ENCODE measurements around the gene HPGD.
"Not testable (repeated sequence)": the region's sequence is repeated elsewhere in the genome, so short reads cannot be mapped to it uniquely, and the experiment has no call there.

Gene HPGD

DNA sequence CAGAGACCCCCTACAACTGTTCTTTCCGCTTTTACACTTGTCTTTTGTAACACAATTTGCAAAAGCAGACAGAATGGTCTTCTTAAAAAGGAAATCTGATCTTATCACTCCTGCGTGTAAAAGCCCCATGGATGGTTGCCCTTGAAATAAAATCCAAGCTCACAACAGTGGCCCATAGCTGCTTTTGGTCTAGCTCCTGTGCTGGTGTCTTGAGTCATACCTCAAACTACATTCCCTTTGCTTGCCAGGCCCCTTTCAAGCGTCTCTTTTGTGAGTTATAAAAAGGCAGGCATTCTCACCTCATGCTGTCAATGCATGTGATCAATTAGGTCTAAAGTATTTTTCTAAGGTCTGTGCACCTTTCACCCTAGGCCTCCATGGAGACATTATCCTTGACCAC lies 27.6 kb downstream of the HPGD start:
- Histone ChIP-seq H4K91ac (ENCODE audit: low read length) (no peak overlapping the region), H2AK5ac (ENCODE audit: low read length, severe bottlenecking) (no peak overlapping the region), H3K36me3 (ENCODE audit: control insufficient read depth in 1 of 2, insufficient read depth in 2 of 2, low read depth in 1 of 2, low read length in 2 of 2) (no peaks in the 10 kb centered on the region), H3K18ac (ENCODE audit: low read depth in 1 of 2, low read length in 2 of 2) (no peak overlapping the region), H2BK120ac (ENCODE audit: low read depth, low read length) (no peak overlapping the region), H4K8ac (ENCODE audit: low read length) (no peak overlapping the region), H3K4me2 (ENCODE audit: low read length, poor library complexity, severe bottlenecking) (no peak overlapping the region), H2BK15ac (ENCODE audit: low read depth, poor library complexity, severe bottlenecking) (no peak overlapping the region), H3K4me1 (ENCODE audit: control insufficient read depth, insufficient read depth, low read depth, low read length) (no peaks in the 10 kb centered on the region), H2BK5ac (ENCODE audit: low read depth, low read length, poor library complexity, severe bottlenecking) (no peak overlapping the region), H3K23ac (ENCODE audit: low read length in 2 of 2) (no peak overlapping the region), H3K14ac (ENCODE audit: low read length in 2 of 2) (no peak overlapping the region), H3K27ac (ENCODE audit: low read length, poor library complexity, severe bottlenecking) (no peak overlapping the region), H2AFZ (ENCODE audit: low read depth, low read length) (no peak overlapping the region), H3K27me3 (ENCODE audit: control insufficient read depth in 1 of 2, insufficient read depth in 1 of 2, low read length in 2 of 2) (no peaks in the 10 kb centered on the region), H3K9ac (ENCODE audit: low read length) (no peak overlapping the region), H3K79me1 (replicated peaks; ENCODE audit: low read length, poor library complexity, severe bottlenecking) (no peaks in the 10 kb centered on the region), H3K4me3 (ENCODE audit: insufficient read depth in 1 of 2, low read depth in 1 of 2, low read length in 2 of 2) (no peak overlapping the region), H2BK12ac (ENCODE audit: low read length in 2 of 2) (no peak overlapping the region), H3K9me3 (ENCODE audit: control insufficient read depth, low read length) (no peaks in the 10 kb centered on the region), H3K4ac (ENCODE audit: low read depth in 1 of 2, low read length in 2 of 2) (peak overlapping the region in 1 of 2 experiments; percentile 7)
- DNase-seq, result no peak
- WGBS, result 81% methylated on average over 2 of the region's 3 CpGs

DNA sequence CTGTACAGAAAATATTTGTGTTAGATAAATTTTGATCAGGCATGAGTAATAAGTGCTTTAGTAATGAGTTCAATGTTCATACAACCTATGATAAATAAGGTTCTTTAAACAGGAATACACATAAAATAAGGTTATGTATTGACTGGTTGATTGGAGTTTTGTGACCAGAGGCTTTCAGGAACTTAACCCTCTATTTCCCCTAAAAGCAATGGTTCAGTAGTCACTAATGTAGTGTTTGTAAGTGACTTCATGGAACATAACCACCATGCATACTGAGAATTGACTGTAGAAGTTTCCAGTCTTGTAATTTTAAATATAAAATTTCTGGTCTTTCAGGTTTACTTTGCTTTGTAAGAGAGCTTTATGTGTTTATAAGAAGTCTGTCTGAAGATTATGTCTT lies 28.1 kb downstream of the HPGD start:
- H2AK5ac ChIP-seq (ENCODE audit: low read length, severe bottlenecking), result no peak overlapping the region
- no peaks in the 10 kb centered on the region for H3K79me1 ChIP-seq (replicated peaks; ENCODE audit: low read length, poor library complexity, severe bottlenecking)

DNA sequence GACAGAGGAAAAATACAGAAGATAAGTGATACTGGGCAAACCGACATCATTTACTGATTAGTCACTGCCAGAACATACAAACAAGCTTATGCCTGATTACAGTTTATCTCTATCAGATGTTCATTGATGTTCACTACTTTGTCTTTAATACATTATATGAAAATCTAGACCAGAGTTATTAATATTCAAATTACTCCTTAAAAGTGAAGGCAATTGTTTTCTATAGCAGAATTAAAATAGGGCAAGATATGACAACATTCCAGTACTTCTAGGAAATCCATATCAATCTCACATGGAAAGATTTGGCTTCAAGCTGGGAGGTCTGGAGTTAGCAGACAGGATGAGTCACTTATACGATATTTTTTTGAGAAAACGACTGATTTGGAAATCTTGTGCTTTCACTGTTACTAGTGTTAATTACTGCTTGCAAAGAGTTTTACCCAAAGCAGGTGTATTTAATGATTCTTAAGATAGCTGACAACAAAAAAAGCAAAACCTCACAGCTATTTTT lies 31.8 kb downstream of the HPGD start:
- Histone ChIP-seq H3K4me2 (ENCODE audit: low read length, poor library complexity, severe bottlenecking) (no peak overlapping the region), H4K91ac (ENCODE audit: low read length) (no peak overlapping the region), H2BK15ac (ENCODE audit: low read depth, poor library complexity, severe bottlenecking) (no peak overlapping the region), H3K4me1 (ENCODE audit: control insufficient read depth, insufficient read depth, low read depth, low read length) (no peaks in the 10 kb centered on the region), H3K4ac (ENCODE audit: low read depth in 1 of 2, low read length in 2 of 2) (no peak overlapping the region), H2AFZ (ENCODE audit: low read depth, low read length) (no peak overlapping the region), H3K23ac (ENCODE audit: low read length in 2 of 2) (no peak overlapping the region), H2BK5ac (ENCODE audit: low read depth, low read length, poor library complexity, severe bottlenecking) (no peak overlapping the region), H4K8ac (ENCODE audit: low read length) (no peak overlapping the region), H3K36me3 (ENCODE audit: control insufficient read depth in 1 of 2, insufficient read depth in 2 of 2, low read depth in 1 of 2, low read length in 2 of 2) (no peaks in the 10 kb centered on the region), H2AK5ac (ENCODE audit: low read length, severe bottlenecking) (no peak overlapping the region), H3K79me1 (replicated peaks; ENCODE audit: low read length, poor library complexity, severe bottlenecking) (no peaks in the 10 kb centered on the region), H3K4me3 (ENCODE audit: insufficient read depth in 1 of 2, low read depth in 1 of 2, low read length in 2 of 2) (no peak overlapping the region), H3K9ac (ENCODE audit: low read length) (no peak overlapping the region), H3K18ac (ENCODE audit: low read depth in 1 of 2, low read length in 2 of 2) (no peak overlapping the region), H3K27ac (ENCODE audit: low read length, poor library complexity, severe bottlenecking) (no peak overlapping the region), H3K9me3 (ENCODE audit: control insufficient read depth, low read length) (no peaks in the 10 kb centered on the region), H2BK12ac (ENCODE audit: low read length in 2 of 2) (no peak overlapping the region), H2BK120ac (ENCODE audit: low read depth, low read length) (no peak overlapping the region), H3K14ac (ENCODE audit: low read length in 2 of 2) (no peak overlapping the region), H3K27me3 (ENCODE audit: control insufficient read depth in 1 of 2, insufficient read depth in 1 of 2, low read length in 2 of 2) (no peaks in the 10 kb centered on the region)
- WGBS, result no CpG with 5 or more reads among the region's 3 CpGs
- peak; percentile 83 for DNase-seq

More for the DNA sequence above, 28.1 kb downstream of the HPGD start:
- H2BK15ac ChIP-seq (ENCODE audit: low read depth, poor library complexity, severe bottlenecking), result no peak overlapping the region
- no peak overlapping the region for H2BK12ac ChIP-seq (ENCODE audit: low read length in 2 of 2)
- no peak overlapping the region for H3K4me3 ChIP-seq (ENCODE audit: insufficient read depth in 1 of 2, low read depth in 1 of 2, low read length in 2 of 2)
- H2AFZ ChIP-seq (ENCODE audit: low read depth, low read length), result no peak overlapping the region
- H3K9me3 ChIP-seq (ENCODE audit: control insufficient read depth, low read length), result no peaks in the 10 kb centered on the region
- H2BK5ac ChIP-seq (ENCODE audit: low read depth, low read length, poor library complexity, severe bottlenecking), result no peak overlapping the region
- H3K4ac ChIP-seq (ENCODE audit: low read depth in 1 of 2, low read length in 2 of 2), result no peak overlapping the region
- no peak overlapping the region for H3K4me2 ChIP-seq (ENCODE audit: low read length, poor library complexity, severe bottlenecking)
- no peaks in the 10 kb centered on the region for H3K27me3 ChIP-seq (ENCODE audit: control insufficient read depth in 1 of 2, insufficient read depth in 1 of 2, low read length in 2 of 2)
- H3K14ac ChIP-seq (ENCODE audit: low read length in 2 of 2), result no peak overlapping the region
- no peak overlapping the region for H3K23ac ChIP-seq (ENCODE audit: low read length in 2 of 2)
- no peak overlapping the region for H4K91ac ChIP-seq (ENCODE audit: low read length)
- no peak overlapping the region for H4K8ac ChIP-seq (ENCODE audit: low read length)
- no peaks in the 10 kb centered on the region for H3K4me1 ChIP-seq (ENCODE audit: control insufficient read depth, insufficient read depth, low read depth, low read length)
- no peak overlapping the region for H2BK120ac ChIP-seq (ENCODE audit: low read depth, low read length)
- H3K9ac ChIP-seq (ENCODE audit: low read length), result no peak overlapping the region
- H3K18ac ChIP-seq (ENCODE audit: low read depth in 1 of 2, low read length in 2 of 2), result no peak overlapping the region
- no peaks in the 10 kb centered on the region for H3K36me3 ChIP-seq (ENCODE audit: control insufficient read depth in 1 of 2, insufficient read depth in 2 of 2, low read depth in 1 of 2, low read length in 2 of 2)
- H3K27ac ChIP-seq (ENCODE audit: low read length, poor library complexity, severe bottlenecking), result no peak overlapping the region
- no peak for DNase-seq

DNA sequence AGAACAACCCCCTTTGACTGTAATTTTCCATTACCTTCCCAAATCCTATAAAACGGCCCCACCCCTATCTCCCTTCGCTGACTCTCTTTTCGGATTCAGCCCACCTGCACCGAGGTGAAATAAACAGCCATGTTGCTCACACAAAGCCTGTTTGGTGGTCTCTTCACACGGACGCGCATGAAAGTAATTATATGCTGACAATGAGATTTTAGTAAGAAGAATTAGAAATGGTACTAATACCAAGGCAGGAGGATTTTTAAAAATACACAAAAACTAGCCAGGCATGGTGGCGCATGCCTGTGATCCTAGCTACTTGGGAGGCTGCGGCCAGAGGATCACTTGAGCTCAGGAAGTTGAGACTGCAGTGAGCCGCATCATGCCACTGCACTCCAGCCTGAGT lies 33.9 kb downstream of the HPGD start:
- H3K23ac ChIP-seq (ENCODE audit: low read length in 2 of 2); H3K14ac ChIP-seq (ENCODE audit: low read length in 2 of 2); H3K4ac ChIP-seq (ENCODE audit: low read depth in 1 of 2, low read length in 2 of 2); H2AFZ ChIP-seq (ENCODE audit: low read depth, low read length); H3K79me1 ChIP-seq (replicated peaks; ENCODE audit: low read length, poor library complexity, severe bottlenecking); H3K18ac ChIP-seq (ENCODE audit: low read depth in 1 of 2, low read length in 2 of 2); H3K4me1 ChIP-seq (ENCODE audit: control insufficient read depth, insufficient read depth, low read depth, low read length); H3K9me3 ChIP-seq (ENCODE audit: control insufficient read depth, low read length); H2BK15ac ChIP-seq (ENCODE audit: low read depth, poor library complexity, severe bottlenecking); H4K8ac ChIP-seq (ENCODE audit: low read length); H2BK120ac ChIP-seq (ENCODE audit: low read depth, low read length); H3K27me3 ChIP-seq (ENCODE audit: control insufficient read depth in 1 of 2, insufficient read depth in 1 of 2, low read length in 2 of 2); H4K91ac ChIP-seq (ENCODE audit: low read length); H2AK5ac ChIP-seq (ENCODE audit: low read length, severe bottlenecking); H3K27ac ChIP-seq (ENCODE audit: low read length, poor library complexity, severe bottlenecking); H3K4me2 ChIP-seq (ENCODE audit: low read length, poor library complexity, severe bottlenecking); H3K4me3 ChIP-seq (ENCODE audit: insufficient read depth in 1 of 2, low read depth in 1 of 2, low read length in 2 of 2); H2BK12ac ChIP-seq (ENCODE audit: low read length in 2 of 2); H2BK5ac ChIP-seq (ENCODE audit: low read depth, low read length, poor library complexity, severe bottlenecking); H3K36me3 ChIP-seq (ENCODE audit: control insufficient read depth in 1 of 2, insufficient read depth in 2 of 2, low read depth in 1 of 2, low read length in 2 of 2); H3K9ac ChIP-seq (ENCODE audit: low read length); DNase-seq: not testable (repeated sequence)
- 96% methylated on average over 9 of the region's 10 CpGs for WGBS

All from mesenchymal stem cell (in vitro differentiated cells and primary cell).